ENCODE results near the gene PKN1. TPM values are rescaled to one million over a fixed set of nuclear protein-coding genes. Genes with fewer than 3 reads are reported as not detected.

The PKN1 gene
- total RNA-seq, 1 experiment from 2014 or later = 138 TPM

DNA sequence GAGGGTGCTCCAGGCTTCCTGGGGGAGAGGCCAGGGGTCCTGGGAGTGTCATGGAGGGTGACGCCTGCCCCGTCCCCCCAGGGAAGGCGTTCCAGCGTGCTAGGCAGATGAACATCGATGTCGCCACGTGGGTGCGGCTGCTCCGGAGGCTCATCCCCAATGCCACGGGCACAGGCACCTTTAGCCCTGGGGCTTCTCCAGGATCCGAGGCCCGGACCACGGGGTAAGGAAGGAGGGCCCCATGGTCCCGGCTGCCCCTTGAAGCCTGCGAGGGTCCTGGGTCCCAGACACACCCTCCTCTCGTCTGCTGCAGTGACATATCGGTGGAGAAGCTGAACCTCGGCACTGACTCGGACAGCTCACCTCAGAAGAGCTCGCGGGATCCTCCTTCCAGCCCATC is 30.6 kb downstream of the PKN1 start:
- CTCF ChIA-PET = no interaction called here
- DNase-seq = no peak
- no peak for TF ChIP-seq CTCF (IDR thresholded peaks at IDR 0.05; ENCODE audit: unreplicated experiment)
- BruUV-seq (replicated peaks) = no TSS peak
- Mint-ChIP-seq H3K36me3 (ENCODE audit: insufficient read depth, unreplicated experiment) (peaks cover 28% of the 10 kb centered on the region), H3K27ac (ENCODE audit: unreplicated experiment) (no peak overlapping the region), H3K9me3 (ENCODE audit: low read depth, unreplicated experiment) (no peaks in the 10 kb centered on the region), H3K4me1 (ENCODE audit: low read depth, unreplicated experiment) (no peaks in the 10 kb centered on the region), H3K27me3 (ENCODE audit: unreplicated experiment) (no peaks in the 10 kb centered on the region), H3K4me3 (ENCODE audit: low read depth, unreplicated experiment) (no peak overlapping the region)
- intact Hi-C loops (cut with micrococcal nuclease; ENCODE audit: unreplicated experiment) = no loop called here

- no peak for TF ChIP-seq CTCF (IDR thresholded peaks at IDR 0.05; ENCODE audit: unreplicated experiment)
- intact Hi-C loops (cut with micrococcal nuclease; ENCODE audit: unreplicated experiment) = no loop called here
- DNase-seq = no peak
- Mint-ChIP-seq H3K4me1 (ENCODE audit: low read depth, unreplicated experiment) (no peaks in the 10 kb centered on the region), H3K27ac (ENCODE audit: unreplicated experiment) (no peak overlapping the region), H3K9me3 (ENCODE audit: low read depth, unreplicated experiment) (no peaks in the 10 kb centered on the region), H3K27me3 (ENCODE audit: unreplicated experiment) (no peaks in the 10 kb centered on the region), H3K36me3 (ENCODE audit: insufficient read depth, unreplicated experiment) (peaks cover 52% of the 10 kb centered on the region), H3K4me3 (ENCODE audit: low read depth, unreplicated experiment) (no peak overlapping the region)
- CTCF ChIA-PET = interaction anchor here (0.7 kb wide), 1 partner anchor 17 kb away, joined by 4 read pairs; no protein-coding TSS in a partner anchor
- no TSS peak for BruUV-seq (replicated peaks)
Measured at GRCh38 chr19:14467391-14467790, 34.3 kb downstream of the PKN1 start.

- no TSS peak for BruUV-seq (replicated peaks)
- intact Hi-C loops (cut with micrococcal nuclease; ENCODE audit: unreplicated experiment) = no loop called here
- H3K4me1 Mint-ChIP-seq (ENCODE audit: low read depth, unreplicated experiment) = no peaks in the 10 kb centered on the region
- DNase-seq = no peak
- CTCF ChIA-PET = interaction anchor here (0.5 to 0.7 kb wide), 2 partner anchors 17 to 104 kb away, joined by 4 to 5 read pairs; no protein-coding TSS in a partner anchor
- peaks cover 48% of the 10 kb centered on the region for H3K36me3 Mint-ChIP-seq (ENCODE audit: insufficient read depth, unreplicated experiment)
- H3K9me3 Mint-ChIP-seq (ENCODE audit: low read depth, unreplicated experiment) = no peaks in the 10 kb centered on the region
- H3K4me3 Mint-ChIP-seq (ENCODE audit: low read depth, unreplicated experiment) = no peak overlapping the region
- no peak overlapping the region for H3K27ac Mint-ChIP-seq (ENCODE audit: unreplicated experiment)
- TF ChIP-seq CTCF (IDR thresholded peaks at IDR 0.05; ENCODE audit: unreplicated experiment) = no peak
- no peaks in the 10 kb centered on the region for H3K27me3 Mint-ChIP-seq (ENCODE audit: unreplicated experiment)
Measured at GRCh38 chr19:14467816-14468215, 34.7 kb downstream of the PKN1 start.

DNA sequence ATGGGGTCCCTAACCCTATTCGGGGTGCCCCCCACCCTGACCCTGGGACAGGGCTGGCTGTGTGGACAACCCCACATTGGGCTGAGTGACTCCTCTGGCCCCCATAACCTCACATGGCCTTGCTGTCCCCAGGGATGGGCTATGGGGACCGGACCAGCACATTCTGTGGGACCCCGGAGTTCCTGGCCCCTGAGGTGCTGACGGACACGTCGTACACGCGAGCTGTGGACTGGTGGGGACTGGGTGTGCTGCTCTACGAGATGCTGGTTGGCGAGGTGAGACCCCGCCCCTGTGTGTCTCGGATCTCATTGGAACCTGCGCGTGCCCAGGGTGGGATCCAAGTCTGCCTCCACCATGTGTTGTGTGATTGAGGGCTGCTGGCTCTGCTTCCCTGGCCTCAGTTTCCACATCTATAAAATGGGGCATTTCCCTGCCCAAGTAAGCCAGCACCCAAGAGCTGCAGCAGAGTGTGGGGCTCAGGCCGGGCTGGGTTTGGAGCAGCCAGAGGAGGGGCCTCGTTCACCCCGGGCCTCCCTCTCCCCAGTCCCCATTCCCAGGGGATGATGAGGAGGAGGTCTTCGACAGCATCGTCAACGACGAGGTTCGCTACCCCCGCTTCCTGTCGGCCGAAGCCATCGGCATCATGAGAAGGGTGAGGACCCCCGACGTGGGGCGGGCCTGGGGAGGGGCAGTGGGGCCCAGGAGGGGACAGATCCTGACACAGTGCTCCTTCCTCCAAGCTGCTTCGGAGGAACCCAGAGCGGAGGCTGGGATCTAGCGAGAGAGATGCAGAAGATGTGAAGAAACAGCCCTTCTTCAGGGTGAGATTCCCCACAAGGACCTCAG is 37.1 kb downstream of the PKN1 start:
- peaks cover 52% of the 10 kb centered on the region for H3K36me3 Mint-ChIP-seq (ENCODE audit: insufficient read depth, unreplicated experiment)
- H3K9me3 Mint-ChIP-seq (ENCODE audit: low read depth, unreplicated experiment) = no peaks in the 10 kb centered on the region
- CTCF ChIA-PET = no interaction called here
- H3K4me1 Mint-ChIP-seq (ENCODE audit: low read depth, unreplicated experiment) = no peaks in the 10 kb centered on the region
- TF ChIP-seq CTCF (IDR thresholded peaks at IDR 0.05; ENCODE audit: unreplicated experiment) = no peak
- H3K4me3 Mint-ChIP-seq (ENCODE audit: low read depth, unreplicated experiment) = no peak overlapping the region
- intact Hi-C loops (cut with micrococcal nuclease; ENCODE audit: unreplicated experiment) = no loop called here
- DNase-seq = no peak
- BruUV-seq (replicated peaks) = no TSS peak
- H3K27ac Mint-ChIP-seq (ENCODE audit: unreplicated experiment) = no peak overlapping the region
- H3K27me3 Mint-ChIP-seq (ENCODE audit: unreplicated experiment) = no peaks in the 10 kb centered on the region

Measured in Calu3 (cell line).